DOHH2 (cell line): ENCODE data around the gene MS4A6E.

Experiments
- H3F3A ChIP-seq: fragments of 200-600 bp; sonication (generic), shearing (Covaris generic); 2 replicates; pipeline ENCODE4 v1.6.0; 2016; ENCODE audit warnings: antibody characterized with exemption, mild to moderate bottlenecking; ENCODE audit not compliant: control insufficient read depth, insufficient read depth
- H3K27ac ChIP-seq: fragments of 200-600 bp; sonication (generic); 2 replicates; pipeline ENCODE4 v1.5.1; 2014; ENCODE audit warnings: low read depth, mild to moderate bottlenecking, low read length, moderate library complexity
- H3K27me3 ChIP-seq: fragments of 200-600 bp; sonication (generic); 2 replicates; pipeline ENCODE4 v1.6.1; 2014; ENCODE audit warnings: mild to moderate bottlenecking, low read length, mixed read lengths; ENCODE audit not compliant: control insufficient read depth
- H3K36me3 ChIP-seq: fragments of 200-600 bp; sonication (generic); 2 replicates; pipeline ENCODE4 v1.6.1; 2014; ENCODE audit warnings: mild to moderate bottlenecking, low read length, moderate library complexity, mixed read lengths; ENCODE audit not compliant: control insufficient read depth
- H3K4me1 ChIP-seq: fragments of 200-600 bp; sonication (generic); 2 replicates; pipeline ENCODE4 v1.6.1; 2014; ENCODE audit warnings: mild to moderate bottlenecking, low read length, mixed read lengths; ENCODE audit not compliant: control insufficient read depth
- H3K4me2 ChIP-seq: fragments of 200-600 bp; sonication (generic); 2 replicates; pipeline ENCODE4 v1.6.0; 2014; ENCODE audit warnings: mild to moderate bottlenecking, low read length, moderate library complexity
- H3K4me3 ChIP-seq: fragments of 200-600 bp; sonication (generic); 2 replicates; pipeline ENCODE4 v1.5.1; 2014; ENCODE audit warnings: mild to moderate bottlenecking, low read length, mixed read lengths
- H3K79me2 ChIP-seq: fragments of 200-600 bp; sonication (generic); 2 replicates; pipeline ENCODE4 v1.6.1; 2014; ENCODE audit warnings: mild to moderate bottlenecking, low read length, mixed read lengths; ENCODE audit not compliant: control insufficient read depth
- H3K9me2 ChIP-seq: fragments of 200-600 bp; sonication (generic); replicated peaks from 2 replicates; pipeline ENCODE4 v1.6.1; 2014; ENCODE audit warnings: mild to moderate bottlenecking, low read length, mixed read lengths; ENCODE audit not compliant: control insufficient read depth
- H3K9me3 ChIP-seq: fragments of 200-600 bp; sonication (generic); 2 replicates; pipeline ENCODE4 v1.6.1; 2014; ENCODE audit warnings: antibody characterized with exemption, low read length, mixed read lengths; ENCODE audit not compliant: control insufficient read depth, insufficient read depth
- H4K20me1 ChIP-seq: fragments of 200-600 bp; sonication (generic); 2 replicates; pipeline ENCODE4 v1.6.0; 2014; ENCODE audit warnings: low read depth, mild to moderate bottlenecking, antibody characterized with exemption, low read length, moderate library complexity; ENCODE audit not compliant: control insufficient read depth, insufficient read depth
- EZH2phosphoT487 ChIP-seq: fragments of 200-600 bp; sonication (generic); IDR thresholded peaks from 2 replicates; pipeline ENCODE4 v1.6.1; 2017; ENCODE audit warnings: borderline replicate concordance, mild to moderate bottlenecking, antibody characterized with exemption, low read length, moderate library complexity, mixed read lengths
- TF ChIP-seq, protein P1 (sequence below): fragments of 200-600 bp; sonication (generic); IDR thresholded peaks from one replicate; pipeline ENCODE4 v1.5.1; 2014; ENCODE audit warnings: antibody characterized with exemption, mild to moderate bottlenecking, low read depth, low read length; ENCODE audit not compliant: poor library complexity, severe bottlenecking

MS4A6E gene

DNA sequence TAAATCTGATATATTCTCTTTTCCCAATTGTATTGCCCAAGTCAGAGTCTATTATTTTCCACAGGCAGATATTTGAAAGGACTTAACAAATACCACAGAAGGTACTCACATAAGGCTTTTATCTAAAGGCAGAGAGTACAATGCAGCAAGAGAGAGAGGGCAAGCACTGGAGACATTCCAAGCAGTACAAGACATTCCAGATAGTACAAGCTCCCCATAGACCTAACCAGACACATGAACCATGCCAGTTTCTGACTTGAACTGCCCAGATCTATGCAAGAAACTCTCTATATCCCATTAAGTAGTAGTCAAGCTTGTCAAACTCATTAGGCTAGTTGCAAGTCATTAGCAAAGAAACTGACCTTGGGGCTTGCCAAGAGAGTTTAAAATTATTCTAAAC lies 11.2 kb upstream of the MS4A6E start:
- no peaks in the 10 kb centered on the region for H3K36me3 ChIP-seq
- H3K4me3 ChIP-seq = no peak overlapping the region
- H3K4me2 ChIP-seq = no peak overlapping the region
- H3K4me1 ChIP-seq = peaks cover 6% of the 10 kb centered on the region
- H3K9me3 ChIP-seq = peaks cover 7% of the 10 kb centered on the region; the same call in 1 of the 2 replicates
- H3K79me2 ChIP-seq = no peaks in the 10 kb centered on the region
- peaks cover 10% of the 10 kb centered on the region for H3K27me3 ChIP-seq
- TF ChIP-seq, protein P1, sequence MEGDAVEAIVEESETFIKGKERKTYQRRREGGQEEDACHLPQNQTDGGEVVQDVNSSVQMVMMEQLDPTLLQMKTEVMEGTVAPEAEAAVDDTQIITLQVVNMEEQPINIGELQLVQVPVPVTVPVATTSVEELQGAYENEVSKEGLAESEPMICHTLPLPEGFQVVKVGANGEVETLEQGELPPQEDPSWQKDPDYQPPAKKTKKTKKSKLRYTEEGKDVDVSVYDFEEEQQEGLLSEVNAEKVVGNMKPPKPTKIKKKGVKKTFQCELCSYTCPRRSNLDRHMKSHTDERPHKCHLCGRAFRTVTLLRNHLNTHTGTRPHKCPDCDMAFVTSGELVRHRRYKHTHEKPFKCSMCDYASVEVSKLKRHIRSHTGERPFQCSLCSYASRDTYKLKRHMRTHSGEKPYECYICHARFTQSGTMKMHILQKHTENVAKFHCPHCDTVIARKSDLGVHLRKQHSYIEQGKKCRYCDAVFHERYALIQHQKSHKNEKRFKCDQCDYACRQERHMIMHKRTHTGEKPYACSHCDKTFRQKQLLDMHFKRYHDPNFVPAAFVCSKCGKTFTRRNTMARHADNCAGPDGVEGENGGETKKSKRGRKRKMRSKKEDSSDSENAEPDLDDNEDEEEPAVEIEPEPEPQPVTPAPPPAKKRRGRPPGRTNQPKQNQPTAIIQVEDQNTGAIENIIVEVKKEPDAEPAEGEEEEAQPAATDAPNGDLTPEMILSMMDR = no peak
- no peak for TF ChIP-seq EZH2phosphoT487
- no peak overlapping the region for H3K27ac ChIP-seq
- no peaks in the 10 kb centered on the region for H4K20me1 ChIP-seq
- H3F3A ChIP-seq = no peaks in the 10 kb centered on the region
- H3K9me2 ChIP-seq = no peaks in the 10 kb centered on the region

DNA sequence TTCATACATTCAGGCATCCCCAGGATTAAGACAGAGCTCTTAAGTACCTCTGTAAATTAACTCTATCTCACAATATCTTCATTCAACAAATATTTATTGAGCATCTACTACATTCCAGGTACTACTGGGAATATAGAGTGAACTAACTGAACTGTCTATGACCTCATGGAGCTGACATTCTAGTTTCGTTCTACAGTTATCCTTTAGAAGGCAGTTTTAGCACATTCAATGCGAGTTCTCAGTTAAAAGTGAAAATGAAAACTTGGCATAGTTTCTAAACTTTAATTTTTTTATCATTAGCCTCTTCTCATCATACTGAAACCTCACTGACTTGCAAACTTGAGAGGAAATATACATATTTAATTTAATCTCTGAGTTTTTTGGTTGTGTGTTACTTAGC lies 10.7 kb upstream of the MS4A6E start:
- peaks cover 2% of the 10 kb centered on the region for H3K4me1 ChIP-seq
- peaks cover 7% of the 10 kb centered on the region; the same call in 1 of the 2 replicates for H3K9me3 ChIP-seq
- no peak overlapping the region for H3K4me3 ChIP-seq
- H4K20me1 ChIP-seq = no peaks in the 10 kb centered on the region
- H3K9me2 ChIP-seq = no peaks in the 10 kb centered on the region
- no peak for TF ChIP-seq EZH2phosphoT487
- TF ChIP-seq, protein P1 = no peak
- no peaks in the 10 kb centered on the region for H3F3A ChIP-seq
- no peak overlapping the region for H3K4me2 ChIP-seq
- H3K36me3 ChIP-seq = no peaks in the 10 kb centered on the region
- no peaks in the 10 kb centered on the region for H3K79me2 ChIP-seq
- H3K27ac ChIP-seq = no peak overlapping the region
- peaks cover 10% of the 10 kb centered on the region for H3K27me3 ChIP-seq

DNA sequence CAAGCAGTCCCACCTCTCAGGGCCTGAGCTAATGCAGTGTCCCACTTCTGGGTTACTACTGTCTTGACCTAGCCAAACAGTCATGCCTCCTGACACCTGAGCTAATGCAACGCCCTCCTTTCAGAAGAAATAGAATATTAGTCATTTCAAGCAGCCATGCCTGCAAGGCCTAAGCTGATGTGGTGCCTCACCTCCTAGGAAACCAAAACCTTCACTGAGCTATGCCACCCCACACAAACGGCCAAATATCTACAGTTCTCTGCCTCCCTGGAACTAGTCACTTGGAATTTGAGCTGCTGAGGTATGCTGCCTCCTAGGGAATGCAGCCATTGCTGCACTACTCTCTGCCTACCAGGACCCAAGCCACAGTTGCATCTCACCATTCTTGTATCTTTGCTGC lies 8.3 kb upstream of the MS4A6E start:
- TF ChIP-seq, protein P1 = no peak
- TF ChIP-seq EZH2phosphoT487 = no peak
- H3K4me3 ChIP-seq = no peak overlapping the region
- no peak overlapping the region for H3K27ac ChIP-seq
- H3K36me3 ChIP-seq = no peaks in the 10 kb centered on the region
- peaks cover 10% of the 10 kb centered on the region for H3K27me3 ChIP-seq
- no peaks in the 10 kb centered on the region for H4K20me1 ChIP-seq
- no peaks in the 10 kb centered on the region for H3K9me2 ChIP-seq
- no peak overlapping the region for H3K4me2 ChIP-seq
- H3K4me1 ChIP-seq = no peaks in the 10 kb centered on the region
- peaks cover 7% of the 10 kb centered on the region; the same call in 1 of the 2 replicates for H3K9me3 ChIP-seq
- no peaks in the 10 kb centered on the region for H3F3A ChIP-seq
- no peaks in the 10 kb centered on the region for H3K79me2 ChIP-seq
